Stimulated activated naive CD8-positive, alpha-beta T cell treated with anti-CD3 and anti-CD28 coated beads, Interleukin-15, Interleukin-2, amounts not matched to agents 100 ng/mL and 50 ng/mL, for 24 hours (primary cell): ENCODE measurements around the gene VWA3A.
"Not testable (repeated sequence)": the region's sequence is repeated elsewhere in the genome, so short reads cannot be mapped to it uniquely, and the experiment has no call there.

Experiments
- H3K27ac Mint-ChIP-seq: one replicate; pipeline ENCODE4 v1.8.0; 2021; ENCODE audit warnings: mild to moderate bottlenecking, mixed read lengths
- H3K27me3 Mint-ChIP-seq: one replicate; pipeline ENCODE4 v1.8.0; 2021; ENCODE audit warnings: mixed read lengths
- H3K36me3 Mint-ChIP-seq: one replicate; pipeline ENCODE4 v1.8.0; 2021; ENCODE audit warnings: low read depth, mixed read lengths
- H3K4me1 Mint-ChIP-seq: one replicate; pipeline ENCODE4 v1.8.0; 2021; ENCODE audit warnings: low read depth, mixed read lengths
- H3K4me3 Mint-ChIP-seq: one replicate; pipeline ENCODE4 v1.8.0; 2021; ENCODE audit warnings: mild to moderate bottlenecking, mixed read lengths
- H3K9me3 Mint-ChIP-seq: one replicate; pipeline ENCODE4 v1.8.0; 2021; ENCODE audit warnings: mixed read lengths

The VWA3A gene

GRCh38 chr16:22116095-22116700 lies 23.9 kb downstream of the VWA3A start:
- H3K27ac Mint-ChIP-seq, result no peak overlapping the region
- no peaks in the 10 kb centered on the region for H3K9me3 Mint-ChIP-seq
- H3K36me3 Mint-ChIP-seq, result no peaks in the 10 kb centered on the region
- no peak overlapping the region for H3K4me3 Mint-ChIP-seq
- H3K27me3 Mint-ChIP-seq, result no peaks in the 10 kb centered on the region
- no peaks in the 10 kb centered on the region for H3K4me1 Mint-ChIP-seq

- H3K27me3 Mint-ChIP-seq, result no peaks in the 10 kb centered on the region
- H3K4me1 Mint-ChIP-seq, result no peaks in the 10 kb centered on the region
- H3K36me3 Mint-ChIP-seq, result no peaks in the 10 kb centered on the region
- no peaks in the 10 kb centered on the region for H3K9me3 Mint-ChIP-seq
- no peak overlapping the region for H3K27ac Mint-ChIP-seq
- H3K4me3 Mint-ChIP-seq, result no peak overlapping the region
These were observed 25.3 kb downstream of the VWA3A start for GRCh38 chr16:22117609-22118008.

- no peaks in the 10 kb centered on the region for H3K4me1 Mint-ChIP-seq
- H3K9me3 Mint-ChIP-seq, result no peaks in the 10 kb centered on the region
- H3K27ac Mint-ChIP-seq, result no peak overlapping the region
- H3K27me3 Mint-ChIP-seq, result no peaks in the 10 kb centered on the region
- no peak overlapping the region for H3K4me3 Mint-ChIP-seq
- no peaks in the 10 kb centered on the region for H3K36me3 Mint-ChIP-seq
These were observed 28.1 kb downstream of the VWA3A start for GRCh38 chr16:22120440-22120839.

GRCh38 chr16:22122239-22122638 lies 29.9 kb downstream of the VWA3A start:
- Mint-ChIP-seq H3K9me3 (no peaks in the 10 kb centered on the region), H3K36me3 (no peaks in the 10 kb centered on the region), H3K27me3 (no peaks in the 10 kb centered on the region), H3K27ac (no peak overlapping the region), H3K4me3 (no peak overlapping the region), H3K4me1 (no peaks in the 10 kb centered on the region)

- no peak overlapping the region for H3K4me3 Mint-ChIP-seq
- H3K4me1 Mint-ChIP-seq, result no peaks in the 10 kb centered on the region
These were observed 30.8 kb downstream of the VWA3A start for GRCh38 chr16:22123146-22123545.

GRCh38 chr16:22123759-22124490 lies 31.6 kb downstream of the VWA3A start:
- no peaks in the 10 kb centered on the region for H3K36me3 Mint-ChIP-seq
- H3K4me1 Mint-ChIP-seq, result no peaks in the 10 kb centered on the region
- no peak overlapping the region for H3K27ac Mint-ChIP-seq
- no peak overlapping the region for H3K4me3 Mint-ChIP-seq
- H3K27me3 Mint-ChIP-seq, result no peaks in the 10 kb centered on the region
- peaks cover 6% of the 10 kb centered on the region for H3K9me3 Mint-ChIP-seq

More at GRCh38 chr16:22123146-22123545, 30.8 kb downstream of the VWA3A start:
- H3K9me3 Mint-ChIP-seq, result no peaks in the 10 kb centered on the region
- no peaks in the 10 kb centered on the region for H3K27me3 Mint-ChIP-seq
- H3K27ac Mint-ChIP-seq, result no peak overlapping the region
- no peaks in the 10 kb centered on the region for H3K36me3 Mint-ChIP-seq

- Mint-ChIP-seq H3K9me3 (peaks cover 6% of the 10 kb centered on the region), H3K27ac (no peak overlapping the region), H3K4me3 (no peak overlapping the region), H3K4me1 (no peaks in the 10 kb centered on the region), H3K36me3 (no peaks in the 10 kb centered on the region), H3K27me3 (no peaks in the 10 kb centered on the region)
These were observed 32.4 kb downstream of the VWA3A start for GRCh38 chr16:22124583-22125284.

- H3K9me3 Mint-ChIP-seq, result peaks cover 6% of the 10 kb centered on the region
- H3K27me3 Mint-ChIP-seq, result no peaks in the 10 kb centered on the region
- no peaks in the 10 kb centered on the region for H3K36me3 Mint-ChIP-seq
These were observed 33.8 kb downstream of the VWA3A start for GRCh38 chr16:22126037-22126558.

GRCh38 chr16:22128537-22128936 lies 36.2 kb downstream of the VWA3A start:
- not testable (repeated sequence) for H3K4me3 Mint-ChIP-seq, H3K27me3 Mint-ChIP-seq, H3K27ac Mint-ChIP-seq, H3K9me3 Mint-ChIP-seq, H3K36me3 Mint-ChIP-seq, H3K4me1 Mint-ChIP-seq

More at GRCh38 chr16:22126037-22126558, 33.8 kb downstream of the VWA3A start:
- H3K4me1 Mint-ChIP-seq, result no peaks in the 10 kb centered on the region
- no peak overlapping the region for H3K4me3 Mint-ChIP-seq
- no peak overlapping the region for H3K27ac Mint-ChIP-seq

GRCh38 chr16:22130528-22130927 lies 38.2 kb downstream of the VWA3A start:
- no peaks in the 10 kb centered on the region for H3K4me1 Mint-ChIP-seq

GRCh38 chr16:22132801-22133200 lies 40.5 kb downstream of the VWA3A start:
- no peaks in the 10 kb centered on the region for H3K4me1 Mint-ChIP-seq
- no peaks in the 10 kb centered on the region for H3K36me3 Mint-ChIP-seq
- peaks cover 6% of the 10 kb centered on the region for H3K9me3 Mint-ChIP-seq
- no peaks in the 10 kb centered on the region for H3K27me3 Mint-ChIP-seq
- H3K4me3 Mint-ChIP-seq, result no peak overlapping the region
- H3K27ac Mint-ChIP-seq, result no peak overlapping the region

More at GRCh38 chr16:22130528-22130927, 38.2 kb downstream of the VWA3A start:
- Mint-ChIP-seq H3K36me3 (no peaks in the 10 kb centered on the region), H3K9me3 (peaks cover 6% of the 10 kb centered on the region), H3K27me3 (no peaks in the 10 kb centered on the region), H3K27ac (no peak overlapping the region), H3K4me3 (no peak overlapping the region)

- H3K9me3 Mint-ChIP-seq, result no peaks in the 10 kb centered on the region
- H3K27me3 Mint-ChIP-seq, result no peaks in the 10 kb centered on the region
- H3K27ac Mint-ChIP-seq, result no peak overlapping the region
These were observed 46.1 kb downstream of the VWA3A start for GRCh38 chr16:22138482-22138881.

GRCh38 chr16:22139008-22139407 lies 46.7 kb downstream of the VWA3A start:
- Mint-ChIP-seq H3K36me3 (no peaks in the 10 kb centered on the region), H3K4me3 (no peak overlapping the region), H3K4me1 (no peaks in the 10 kb centered on the region), H3K27me3 (no peaks in the 10 kb centered on the region), H3K27ac (no peak overlapping the region), H3K9me3 (no peaks in the 10 kb centered on the region)

More at GRCh38 chr16:22138482-22138881, 46.1 kb downstream of the VWA3A start:
- H3K4me1 Mint-ChIP-seq, result no peaks in the 10 kb centered on the region
- H3K4me3 Mint-ChIP-seq, result no peak overlapping the region
- H3K36me3 Mint-ChIP-seq, result no peaks in the 10 kb centered on the region

GRCh38 chr16:22139732-22140131 lies 47.4 kb downstream of the VWA3A start:
- H3K4me1 Mint-ChIP-seq, result no peaks in the 10 kb centered on the region
- no peak overlapping the region for H3K27ac Mint-ChIP-seq
- H3K4me3 Mint-ChIP-seq, result no peak overlapping the region
- no peaks in the 10 kb centered on the region for H3K27me3 Mint-ChIP-seq
- no peaks in the 10 kb centered on the region for H3K36me3 Mint-ChIP-seq
- H3K9me3 Mint-ChIP-seq, result no peaks in the 10 kb centered on the region

GRCh38 chr16:22141767-22142166 lies 49.4 kb downstream of the VWA3A start:
- H3K27ac Mint-ChIP-seq, result no peak overlapping the region
- no peaks in the 10 kb centered on the region for H3K36me3 Mint-ChIP-seq
- no peaks in the 10 kb centered on the region for H3K9me3 Mint-ChIP-seq
- no peaks in the 10 kb centered on the region for H3K4me1 Mint-ChIP-seq
- no peak overlapping the region for H3K4me3 Mint-ChIP-seq
- H3K27me3 Mint-ChIP-seq, result no peaks in the 10 kb centered on the region
